GM23338 (cell line): ENCODE measurements around the gene TMEM231.

Experiments used
- CTCF ChIP-seq, 2 experiments: fragments of 200-600 bp in 1 of 2; sonication (generic) in 1 of 2; conservative IDR thresholded peaks; 2 replicates each; pipeline versions ENCODE4 v1.5.1 to v1.6.1; 2016 to 2017; ENCODE audit warnings: antibody characterized with exemption in 2 of 2, low read depth in 2 of 2, mild to moderate bottlenecking in 2 of 2, moderate library complexity in 1 of 2
- POLR2AphosphoS5 ChIP-seq: IDR thresholded peaks from 2 replicates; pipeline ENCODE4 v1.6.1; 2016; ENCODE audit warnings: antibody characterized with exemption, low read depth

GRCh38 chr16:75497558-75497957 is 58.5 kb downstream of the TMEM231 start:
- TF ChIP-seq POLR2AphosphoS5 (no peak), CTCF (conservative IDR thresholded peaks at IDR 0.05; ENCODE audit: low read depth in 2 of 2) (no peak)
